ENCODE data around the gene NPY5R. TPM values are rescaled to one million over a fixed set of nuclear protein-coding genes. Genes with fewer than 3 reads are reported as not detected.
A peak's percentile ranks its signal among the peaks of the same experiment; 100 is the strongest.

NPY5R gene
- polyA plus RNA-seq, 1 donor (not counting 4 experiments of a cell fraction or from before 2014, with no cell fraction given), result not detected

DNA sequence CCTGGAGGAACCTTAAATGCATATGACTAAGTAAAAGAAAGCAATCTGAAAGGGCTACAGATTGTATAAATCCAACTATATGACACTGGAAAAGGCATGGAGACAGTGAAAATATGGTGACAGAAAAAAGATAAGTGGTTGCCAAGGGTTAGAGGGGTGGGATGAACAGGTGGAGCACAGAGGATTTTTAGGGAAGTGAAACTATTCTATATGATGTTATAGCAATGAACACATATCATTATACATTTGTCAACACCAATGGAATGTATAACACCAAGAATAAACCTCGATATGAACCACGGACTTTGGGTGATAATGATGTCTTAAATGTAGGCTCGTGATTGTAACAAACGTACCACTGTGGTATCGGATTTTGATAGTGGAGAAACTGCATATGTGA, 40.7 kb downstream of the NPY5R start:
- Histone ChIP-seq H3K4me1 (ENCODE audit: control insufficient read depth, extremely low read depth, insufficient read depth, low read length) (peaks cover 7% of the 10 kb centered on the region), H3K9ac (ENCODE audit: control insufficient read depth, extremely low read depth, insufficient read depth, low read length) (no peak overlapping the region), H3K36me3 (ENCODE audit: control insufficient read depth in 2 of 2, extremely low read depth in 1 of 2, insufficient read depth in 2 of 2, low read length in 2 of 2) (no peaks in the 10 kb centered on the region), H3K9me1 (ENCODE audit: control insufficient read depth, extremely low read depth, insufficient read depth, low read length) (no peaks in the 10 kb centered on the region), H3K4me3 (ENCODE audit: control insufficient read depth in 2 of 3, extremely low read depth in 1 of 3, insufficient read depth in 2 of 3, low read depth in 1 of 3, low read length in 3 of 3) (no peak overlapping the region), H4K20me1 (ENCODE audit: control insufficient read depth, extremely low read depth, insufficient read depth, low read length) (no peaks in the 10 kb centered on the region), H2AFZ (ENCODE audit: control insufficient read depth, low read length) (no peak overlapping the region), H3K9me3 (ENCODE audit: control insufficient read depth, low read depth, low read length) (no peaks in the 10 kb centered on the region), H3K79me2 (ENCODE audit: control insufficient read depth, insufficient read depth, low read length) (no peaks in the 10 kb centered on the region), H3K27ac (ENCODE audit: control insufficient read depth, insufficient read depth, low read length) (no peak overlapping the region), H3K27me3 (ENCODE audit: control insufficient read depth, extremely low read depth, insufficient read depth, low read length) (no peaks in the 10 kb centered on the region), H3K4me2 (ENCODE audit: control insufficient read depth, extremely low read depth, insufficient read depth, low read depth, low read length) (no peak overlapping the region)
- DNase-seq (ENCODE audit: low read depth, low spot score) (no peak), FAIRE-seq (no peak)
- dilution Hi-C loops (cut with MboI; ENCODE audit: extremely low pct_ligation_motif_present, low sequenced_read_pairs), result no loop called here
- TF ChIP-seq, protein P1, sequence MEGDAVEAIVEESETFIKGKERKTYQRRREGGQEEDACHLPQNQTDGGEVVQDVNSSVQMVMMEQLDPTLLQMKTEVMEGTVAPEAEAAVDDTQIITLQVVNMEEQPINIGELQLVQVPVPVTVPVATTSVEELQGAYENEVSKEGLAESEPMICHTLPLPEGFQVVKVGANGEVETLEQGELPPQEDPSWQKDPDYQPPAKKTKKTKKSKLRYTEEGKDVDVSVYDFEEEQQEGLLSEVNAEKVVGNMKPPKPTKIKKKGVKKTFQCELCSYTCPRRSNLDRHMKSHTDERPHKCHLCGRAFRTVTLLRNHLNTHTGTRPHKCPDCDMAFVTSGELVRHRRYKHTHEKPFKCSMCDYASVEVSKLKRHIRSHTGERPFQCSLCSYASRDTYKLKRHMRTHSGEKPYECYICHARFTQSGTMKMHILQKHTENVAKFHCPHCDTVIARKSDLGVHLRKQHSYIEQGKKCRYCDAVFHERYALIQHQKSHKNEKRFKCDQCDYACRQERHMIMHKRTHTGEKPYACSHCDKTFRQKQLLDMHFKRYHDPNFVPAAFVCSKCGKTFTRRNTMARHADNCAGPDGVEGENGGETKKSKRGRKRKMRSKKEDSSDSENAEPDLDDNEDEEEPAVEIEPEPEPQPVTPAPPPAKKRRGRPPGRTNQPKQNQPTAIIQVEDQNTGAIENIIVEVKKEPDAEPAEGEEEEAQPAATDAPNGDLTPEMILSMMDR (optimal IDR thresholded peaks at IDR 0.05 in 1 of 3, IDR thresholded peaks at IDR 0.05 in 1 of 3, conservative IDR thresholded peaks at IDR 0.05 in 1 of 3; ENCODE audit: extremely low read depth in 1 of 3, insufficient read depth in 2 of 3, low read length in 3 of 3), result no peak
- TF ChIP-seq EZH2 (IDR thresholded peaks at IDR 0.05; ENCODE audit: low read length), result no peak

DNA sequence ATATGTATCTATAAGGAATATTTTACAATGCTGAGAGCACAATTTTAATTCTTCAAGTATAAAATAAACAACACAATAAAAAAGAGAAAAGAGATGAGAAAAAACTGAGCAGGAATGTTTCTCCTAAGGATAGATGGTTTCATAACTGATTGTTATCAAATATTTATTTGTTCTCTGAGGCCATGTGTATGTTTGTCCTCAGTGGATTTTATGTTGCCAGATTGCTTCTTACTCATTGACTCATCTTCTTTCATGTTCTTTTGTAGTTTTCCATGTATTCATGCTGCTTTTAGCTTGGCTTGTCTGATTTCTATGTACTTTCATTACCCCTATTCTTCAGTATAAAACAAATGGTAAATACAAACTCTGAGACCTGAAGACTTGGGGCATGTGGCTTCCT, 41.2 kb downstream of the NPY5R start:
- TF ChIP-seq EZH2 (IDR thresholded peaks at IDR 0.05; ENCODE audit: low read length), result no peak
- H3K27ac ChIP-seq (ENCODE audit: control insufficient read depth, insufficient read depth, low read length), result no peak overlapping the region
- FAIRE-seq, result no peak

DNA sequence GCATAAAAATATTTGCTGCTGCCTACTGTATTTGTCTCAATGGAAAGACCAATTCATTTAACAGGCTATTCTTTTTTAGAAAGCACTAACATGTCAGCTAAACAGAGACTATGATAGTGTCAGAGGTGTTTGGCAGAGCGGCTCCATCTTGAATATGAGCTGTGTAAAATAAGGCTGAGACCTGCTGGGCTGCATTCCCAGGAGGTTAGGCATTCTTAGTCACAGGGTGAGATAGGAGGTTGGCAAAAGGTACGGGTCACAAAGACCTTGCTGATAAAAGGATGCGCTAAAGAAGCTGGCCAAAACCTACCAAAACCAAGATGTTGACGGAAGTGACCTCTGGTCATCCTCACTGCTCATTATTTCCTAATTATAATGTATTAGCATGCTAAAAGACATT, 41.8 kb downstream of the NPY5R start:
- DNase-seq (ENCODE audit: low read depth, low spot score), result no peak
- FAIRE-seq, result peak; percentile 64
- Histone ChIP-seq H3K4me3 (ENCODE audit: control insufficient read depth in 2 of 3, extremely low read depth in 1 of 3, insufficient read depth in 2 of 3, low read depth in 1 of 3, low read length in 3 of 3) (no peak overlapping the region), H3K4me2 (ENCODE audit: control insufficient read depth, extremely low read depth, insufficient read depth, low read depth, low read length) (no peak overlapping the region), H3K9me1 (ENCODE audit: control insufficient read depth, extremely low read depth, insufficient read depth, low read length) (no peaks in the 10 kb centered on the region), H3K9ac (ENCODE audit: control insufficient read depth, extremely low read depth, insufficient read depth, low read length) (no peak overlapping the region), H4K20me1 (ENCODE audit: control insufficient read depth, extremely low read depth, insufficient read depth, low read length) (no peaks in the 10 kb centered on the region), H3K27ac (ENCODE audit: control insufficient read depth, insufficient read depth, low read length) (no peak overlapping the region), H3K36me3 (ENCODE audit: control insufficient read depth in 2 of 2, extremely low read depth in 1 of 2, insufficient read depth in 2 of 2, low read length in 2 of 2) (no peaks in the 10 kb centered on the region), H3K79me2 (ENCODE audit: control insufficient read depth, insufficient read depth, low read length) (no peaks in the 10 kb centered on the region), H3K4me1 (ENCODE audit: control insufficient read depth, extremely low read depth, insufficient read depth, low read length) (peaks cover 7% of the 10 kb centered on the region), H2AFZ (ENCODE audit: control insufficient read depth, low read length) (no peak overlapping the region), H3K9me3 (ENCODE audit: control insufficient read depth, low read depth, low read length) (no peaks in the 10 kb centered on the region), H3K27me3 (ENCODE audit: control insufficient read depth, extremely low read depth, insufficient read depth, low read length) (no peaks in the 10 kb centered on the region)
- TF ChIP-seq, protein P1 (optimal IDR thresholded peaks at IDR 0.05 in 1 of 3, IDR thresholded peaks at IDR 0.05 in 1 of 3, conservative IDR thresholded peaks at IDR 0.05 in 1 of 3; ENCODE audit: extremely low read depth in 1 of 3, insufficient read depth in 2 of 3, low read length in 3 of 3), result no peak
- TF ChIP-seq EZH2 (IDR thresholded peaks at IDR 0.05; ENCODE audit: low read length), result no peak
- dilution Hi-C loops (cut with MboI; ENCODE audit: extremely low pct_ligation_motif_present, low sequenced_read_pairs), result no loop called here

More for the DNA sequence above, 41.2 kb downstream of the NPY5R start:
- no peaks in the 10 kb centered on the region for H3K9me1 ChIP-seq (ENCODE audit: control insufficient read depth, extremely low read depth, insufficient read depth, low read length)
- H3K36me3 ChIP-seq (ENCODE audit: control insufficient read depth in 2 of 2, extremely low read depth in 1 of 2, insufficient read depth in 2 of 2, low read length in 2 of 2), result no peaks in the 10 kb centered on the region
- H3K9ac ChIP-seq (ENCODE audit: control insufficient read depth, extremely low read depth, insufficient read depth, low read length), result no peak overlapping the region
- H3K4me1 ChIP-seq (ENCODE audit: control insufficient read depth, extremely low read depth, insufficient read depth, low read length), result peaks cover 7% of the 10 kb centered on the region
- dilution Hi-C loops (cut with MboI; ENCODE audit: extremely low pct_ligation_motif_present, low sequenced_read_pairs), result no loop called here
- peak overlapping the region; percentile 10 for H2AFZ ChIP-seq (ENCODE audit: control insufficient read depth, low read length)
- H4K20me1 ChIP-seq (ENCODE audit: control insufficient read depth, extremely low read depth, insufficient read depth, low read length), result no peaks in the 10 kb centered on the region
- H3K4me2 ChIP-seq (ENCODE audit: control insufficient read depth, extremely low read depth, insufficient read depth, low read depth, low read length), result no peak overlapping the region
- no peaks in the 10 kb centered on the region for H3K79me2 ChIP-seq (ENCODE audit: control insufficient read depth, insufficient read depth, low read length)
- no peaks in the 10 kb centered on the region for H3K27me3 ChIP-seq (ENCODE audit: control insufficient read depth, extremely low read depth, insufficient read depth, low read length)
- no peaks in the 10 kb centered on the region for H3K9me3 ChIP-seq (ENCODE audit: control insufficient read depth, low read depth, low read length)
- no peak overlapping the region for H3K4me3 ChIP-seq (ENCODE audit: control insufficient read depth in 2 of 3, extremely low read depth in 1 of 3, insufficient read depth in 2 of 3, low read depth in 1 of 3, low read length in 3 of 3)
- DNase-seq (ENCODE audit: low read depth, low spot score), result no peak
